DMS53 (cell line): ENCODE results near the gene ARID1B.
"Not testable (repeated sequence)": the region's sequence is repeated elsewhere in the genome, so short reads cannot be mapped to it uniquely, and the experiment has no call there.

Experiments used
- DNase-seq: peaks from one replicate; lab custom pipeline; 2025; lab: John Stamatoyannopoulos, UW

The ARID1B gene

DNA sequence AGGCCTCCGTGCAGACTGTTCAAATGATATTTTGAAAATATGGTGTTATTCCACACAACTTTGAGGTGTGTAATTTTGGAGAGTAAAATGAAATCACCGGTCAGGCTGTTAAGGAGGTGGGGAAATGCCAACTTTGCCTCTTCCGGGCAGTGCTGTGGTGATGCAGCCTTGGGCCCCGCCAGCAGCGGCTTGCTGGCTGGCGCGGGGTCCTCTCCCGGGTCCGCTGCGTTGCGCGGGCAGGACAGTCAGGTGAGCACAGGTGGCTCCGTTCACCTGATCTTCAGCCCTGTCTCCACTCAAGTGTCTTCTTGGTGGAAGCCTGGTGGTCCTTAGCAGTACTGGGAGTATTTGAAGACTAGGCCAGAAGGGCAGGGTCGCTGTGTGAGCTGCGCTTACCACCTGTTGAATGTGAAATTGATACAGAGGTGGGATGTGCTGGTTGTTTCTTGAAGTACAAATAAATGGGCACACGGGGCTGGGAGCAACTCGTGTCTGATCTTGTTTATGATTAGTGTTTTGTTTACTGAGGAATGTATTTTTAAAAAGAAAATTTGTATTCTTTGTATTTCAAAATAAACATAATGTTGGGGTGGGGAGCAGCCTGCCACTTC is 184.2 kb downstream of the ARID1B start:
- DNase-seq: no peak

DNA sequence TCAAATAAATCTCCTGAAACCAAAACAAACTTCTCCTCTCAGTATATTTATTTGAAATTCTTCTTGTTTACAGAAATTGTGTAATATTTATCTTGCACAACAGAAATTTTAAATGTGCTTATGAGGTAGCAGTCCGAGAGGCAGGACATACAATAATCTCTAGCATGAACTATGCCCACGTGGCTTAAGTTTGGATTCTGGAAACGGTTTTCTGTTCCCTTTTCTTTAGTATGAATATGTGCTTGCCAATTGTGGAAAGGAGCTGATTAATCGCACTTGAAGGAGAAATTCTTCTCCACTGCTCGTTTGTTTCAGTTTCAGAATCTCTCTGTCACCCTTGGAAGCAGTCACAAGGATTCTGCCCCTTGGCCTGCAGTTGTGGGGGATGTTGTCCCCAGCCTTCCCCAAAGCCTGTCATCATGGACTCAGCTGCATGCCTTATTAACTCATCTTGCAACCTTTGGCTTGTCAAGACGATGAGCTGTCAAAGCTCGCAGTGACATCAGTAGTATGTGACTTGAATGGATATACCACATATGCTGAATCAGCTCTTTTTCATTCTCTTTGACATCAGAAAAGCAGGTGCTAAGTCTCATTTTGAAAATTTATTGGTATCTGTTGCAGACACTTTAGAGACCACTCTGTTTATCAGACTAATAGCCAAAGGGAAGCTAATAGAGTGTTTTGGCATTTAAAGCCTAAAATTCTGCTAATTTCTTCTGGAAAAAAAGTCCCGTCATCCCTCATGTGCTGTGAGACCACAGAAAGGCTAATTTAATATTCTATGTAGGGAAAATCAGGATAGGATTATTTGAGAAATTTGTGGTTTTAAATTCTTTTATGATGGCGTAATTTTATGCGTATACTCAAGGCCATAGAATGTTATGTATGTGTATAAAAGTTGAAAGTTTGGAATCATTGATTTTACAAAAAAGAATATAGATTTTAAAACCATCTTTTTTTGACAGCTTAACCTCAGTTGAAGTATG is 186.8 kb downstream of the ARID1B start:
- peak; percentile 39 for DNase-seq

DNA sequence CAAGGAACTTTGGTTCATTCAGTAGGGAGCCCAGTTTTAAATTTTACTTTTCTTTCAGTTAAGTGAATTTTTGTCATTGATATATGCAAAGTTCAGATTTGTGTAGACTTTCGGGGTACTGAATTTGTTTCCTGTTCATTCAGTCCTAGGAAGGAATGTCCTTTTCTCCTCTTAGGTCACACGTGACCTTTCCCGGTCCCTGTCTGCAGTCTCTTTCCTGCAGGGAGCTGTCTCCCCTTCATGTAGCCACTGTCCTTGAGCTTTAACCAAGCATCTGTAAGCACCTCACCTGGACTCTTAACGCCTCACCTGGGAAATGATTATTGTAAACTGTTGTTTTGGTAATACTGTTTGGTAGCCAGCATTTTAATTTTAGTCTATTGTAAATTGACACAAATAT is 190.7 kb downstream of the ARID1B start:
- DNase-seq: no peak

DNA sequence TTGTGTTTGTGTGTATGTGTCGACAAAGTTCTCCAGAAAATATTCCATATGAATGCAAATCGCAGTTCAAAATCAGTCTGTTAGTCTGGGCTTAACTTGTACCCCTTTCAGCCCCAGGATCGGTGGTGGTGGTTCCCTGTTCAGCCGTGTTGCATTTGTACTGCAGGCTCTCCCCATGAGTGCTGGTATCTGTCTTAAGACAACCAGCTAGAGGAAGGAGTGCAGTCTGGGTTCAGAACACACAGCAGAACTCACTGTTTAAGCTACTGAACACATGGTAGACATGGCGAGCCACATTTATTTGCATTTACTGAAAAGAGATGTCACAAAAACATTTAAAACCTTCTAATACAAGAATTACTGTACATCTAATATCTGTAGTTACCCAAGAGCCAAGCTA is 192.1 kb downstream of the ARID1B start:
- DNase-seq: no peak

DNA sequence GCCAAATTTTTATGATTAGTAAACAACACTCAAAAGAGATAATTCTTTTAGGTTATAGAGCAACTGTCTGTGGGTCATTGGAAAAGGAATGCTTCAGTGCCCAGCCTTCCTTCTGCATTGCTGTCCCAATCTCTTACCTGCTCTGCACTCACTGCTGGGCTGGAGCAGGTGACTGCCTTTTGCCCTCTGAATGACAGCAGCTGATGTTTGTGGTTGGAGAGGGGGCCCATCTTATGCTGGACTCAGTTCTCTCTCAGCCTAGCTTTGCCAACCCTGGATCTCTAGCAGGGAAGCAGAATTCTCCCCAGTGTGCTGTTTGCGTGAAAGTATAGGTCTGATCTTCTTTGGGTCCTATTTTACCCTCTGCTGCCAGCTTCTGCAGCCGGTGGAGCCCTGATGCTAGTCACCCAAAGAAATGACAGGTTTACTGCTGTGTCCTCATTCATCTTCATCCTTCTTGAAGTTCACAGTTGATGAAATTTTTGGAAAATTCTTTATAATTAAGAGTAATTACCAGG is 193.5 kb downstream of the ARID1B start:
- no peak for DNase-seq

DNA sequence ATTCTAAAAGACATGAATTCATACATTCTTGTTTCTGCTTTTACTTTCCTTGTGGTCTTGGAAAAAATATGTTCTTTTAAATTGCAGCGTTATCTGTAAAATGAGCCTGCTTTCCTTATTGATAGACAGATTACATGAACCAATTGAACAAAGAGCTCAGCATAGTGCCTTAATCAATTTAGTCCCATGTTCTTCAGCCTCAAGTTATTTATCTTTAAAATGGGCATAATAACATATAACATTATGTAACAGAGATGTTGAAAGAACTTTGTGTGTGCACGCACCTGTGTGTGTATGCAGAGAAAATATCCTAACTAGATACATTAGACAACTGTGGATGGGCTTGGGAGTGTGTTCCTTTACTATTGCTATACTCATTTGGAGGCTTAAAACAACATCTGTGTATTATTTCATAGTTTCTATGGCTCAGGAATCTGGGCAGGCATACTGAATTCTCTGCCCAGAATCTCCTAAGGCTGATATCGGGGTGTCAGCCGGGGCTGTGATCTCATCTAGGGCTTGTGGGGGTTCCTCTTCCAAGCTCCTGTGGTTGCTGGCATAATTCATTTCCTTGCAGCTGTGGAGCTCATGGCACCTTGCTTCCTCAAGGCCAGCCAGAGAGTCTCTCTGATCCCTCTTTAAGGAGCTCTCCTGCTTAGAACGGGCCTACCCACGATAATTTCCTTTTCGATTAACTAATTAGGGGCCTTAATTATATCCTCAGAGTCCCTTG is 194.1 kb downstream of the ARID1B start:
- no peak for DNase-seq

DNA sequence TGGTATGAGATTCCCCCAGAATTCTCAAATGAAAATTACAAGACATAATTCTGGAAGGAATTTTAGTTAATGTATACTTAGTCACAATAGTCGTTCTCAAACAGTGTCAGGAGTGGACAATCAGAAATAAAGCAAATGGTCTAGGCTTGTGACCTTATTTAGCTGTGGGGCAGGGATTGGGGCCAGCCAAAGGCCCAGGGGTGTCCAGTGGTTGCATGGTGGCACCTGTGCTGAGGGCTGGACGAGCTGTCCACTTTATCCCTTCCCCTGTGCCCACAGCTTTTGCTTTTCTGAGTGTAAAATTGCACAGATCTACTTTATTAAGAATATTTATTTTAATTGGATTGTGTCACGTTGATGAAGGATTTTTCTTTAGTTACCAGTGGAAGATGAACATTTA is 195.0 kb downstream of the ARID1B start:
- DNase-seq: no peak

DNA sequence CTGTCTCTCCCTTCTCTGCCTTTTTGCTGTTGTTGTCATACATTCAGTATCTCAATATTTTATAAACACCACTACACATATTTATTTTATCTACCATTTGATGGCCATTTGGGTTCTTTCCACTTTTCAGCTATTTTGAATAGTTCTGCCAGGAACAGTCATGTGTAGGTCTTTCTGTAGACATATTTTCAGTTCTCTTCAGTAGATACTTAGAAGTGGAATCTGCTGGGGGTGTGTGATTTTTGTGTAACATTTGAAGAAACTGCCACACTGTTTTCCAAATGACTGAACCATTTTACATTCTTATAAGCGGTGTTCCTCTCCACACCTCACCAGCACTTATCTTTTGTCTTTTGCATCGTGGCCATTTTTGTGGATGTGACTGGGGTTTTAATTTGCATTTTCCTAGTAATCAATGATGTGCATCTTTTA is 197.7 kb downstream of the ARID1B start:
- DNase-seq: no peak

DNA sequence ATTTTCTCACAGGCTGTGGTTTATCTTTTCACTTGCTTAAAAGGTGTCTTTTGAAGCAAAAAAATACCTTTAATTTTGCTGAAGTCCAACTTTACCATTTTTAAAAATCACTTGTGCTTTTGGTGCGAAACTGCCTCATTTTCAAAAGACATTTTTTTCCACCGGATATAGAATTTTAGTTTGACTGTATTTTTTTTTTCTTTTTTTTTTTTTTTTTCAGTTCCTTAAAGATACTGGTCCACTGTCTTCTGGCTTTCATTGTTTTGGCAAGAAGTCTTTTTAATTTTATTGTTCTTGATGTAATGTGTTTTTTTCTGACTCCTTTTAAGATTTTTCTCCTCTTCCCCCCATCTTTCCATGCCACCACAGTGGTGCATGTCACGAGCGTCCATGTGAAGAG is 198.2 kb downstream of the ARID1B start:
- no peak for DNase-seq

DNA sequence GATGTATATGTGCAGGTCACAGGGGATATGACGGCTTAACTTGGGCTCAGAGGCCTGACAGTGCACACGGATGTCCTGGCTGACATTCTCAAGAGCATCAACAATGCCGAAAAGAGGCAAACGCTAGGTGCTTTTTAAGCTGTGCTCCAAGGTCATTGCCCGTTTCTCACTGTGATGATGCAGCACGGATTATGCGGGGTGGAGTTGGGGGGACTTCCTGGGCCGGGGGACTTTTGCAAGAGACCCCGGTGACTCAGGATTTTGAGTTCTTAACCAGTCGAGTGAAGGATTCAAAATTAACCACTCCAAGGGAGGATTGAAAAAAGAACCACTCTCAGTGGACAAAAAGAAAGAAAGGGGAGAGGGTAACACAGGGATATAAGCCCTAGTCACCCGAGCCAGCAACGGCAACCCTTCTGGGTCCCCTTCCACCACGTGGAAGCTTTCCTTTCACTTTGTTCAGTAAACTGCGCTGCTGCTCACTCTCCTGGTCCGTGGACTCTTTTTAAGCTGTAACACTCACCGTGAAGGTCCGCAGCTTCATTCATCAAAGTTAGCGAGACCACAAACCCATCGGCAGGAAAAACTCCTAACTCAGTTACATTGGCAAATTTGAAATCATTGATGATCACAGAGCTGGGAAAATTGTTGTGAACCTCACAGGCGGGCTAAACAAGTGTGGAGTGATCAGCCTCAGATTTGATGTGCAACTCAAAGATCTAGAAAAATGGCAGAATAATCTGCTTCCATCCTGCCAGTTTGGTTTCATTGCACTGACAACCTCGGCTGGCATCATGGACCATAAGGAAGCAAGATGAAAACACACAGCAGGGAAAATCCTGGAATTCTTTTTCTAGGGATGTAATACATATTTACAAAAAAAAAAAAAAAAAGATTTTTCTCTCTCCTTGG is 199.3 kb downstream of the ARID1B start:
- peak; percentile 70 for DNase-seq

DNA sequence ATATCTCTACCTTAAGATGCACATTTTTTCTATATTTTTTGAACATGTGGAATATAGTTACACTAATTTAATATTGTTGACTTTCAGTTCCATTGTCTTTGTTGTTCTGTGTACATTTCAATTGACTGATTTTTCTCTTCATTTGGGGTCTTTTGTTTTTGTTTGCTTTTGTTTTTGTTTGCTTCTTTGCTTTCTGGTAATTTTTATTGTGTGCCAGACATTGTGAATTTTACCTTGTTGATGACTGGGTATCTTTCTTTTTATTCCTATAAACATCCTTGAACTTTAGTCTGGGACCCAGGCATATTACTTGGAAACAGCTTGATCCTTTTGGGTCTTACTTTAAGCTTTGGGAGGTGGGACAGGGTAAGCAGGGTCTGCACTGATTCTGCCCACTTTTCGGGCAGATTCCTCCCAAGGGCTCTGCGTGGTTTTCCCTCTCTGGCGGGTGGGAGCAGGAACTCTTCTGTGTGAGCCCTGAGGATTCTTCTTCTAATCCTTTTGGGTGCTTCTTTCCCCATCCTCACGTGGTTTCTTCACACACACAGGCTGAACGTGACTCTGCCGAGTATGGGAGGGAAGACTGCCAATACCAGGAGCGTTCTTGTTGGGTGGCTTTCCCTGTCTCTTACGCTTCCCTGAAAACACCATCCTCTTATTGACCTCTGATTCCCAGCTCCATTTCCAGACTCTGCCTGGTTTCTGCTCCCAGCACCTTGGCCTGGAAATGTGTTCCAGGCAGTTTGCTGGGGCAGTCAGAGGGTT is 200.5 kb downstream of the ARID1B start:
- peak; percentile 54 for DNase-seq

DNA sequence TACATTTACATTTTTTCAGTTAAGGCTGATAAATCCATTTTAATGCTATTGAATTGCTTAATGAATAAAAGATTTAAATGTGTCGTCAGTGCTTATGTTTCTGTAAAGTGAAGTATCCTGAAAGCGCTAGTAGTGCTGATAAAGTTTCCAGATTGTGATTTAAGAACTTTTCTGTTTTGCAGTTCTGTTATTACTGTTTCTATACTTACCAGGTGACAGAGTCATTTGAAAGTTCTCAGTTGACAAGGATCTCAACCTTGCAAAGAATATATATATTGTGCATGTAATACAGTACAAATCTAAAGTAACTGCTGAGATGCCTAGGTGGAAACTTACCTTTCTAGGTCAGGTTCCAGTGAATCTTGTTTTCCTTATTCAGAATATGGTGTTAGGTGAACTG is 201.8 kb downstream of the ARID1B start:
- DNase-seq: no peak

DNA sequence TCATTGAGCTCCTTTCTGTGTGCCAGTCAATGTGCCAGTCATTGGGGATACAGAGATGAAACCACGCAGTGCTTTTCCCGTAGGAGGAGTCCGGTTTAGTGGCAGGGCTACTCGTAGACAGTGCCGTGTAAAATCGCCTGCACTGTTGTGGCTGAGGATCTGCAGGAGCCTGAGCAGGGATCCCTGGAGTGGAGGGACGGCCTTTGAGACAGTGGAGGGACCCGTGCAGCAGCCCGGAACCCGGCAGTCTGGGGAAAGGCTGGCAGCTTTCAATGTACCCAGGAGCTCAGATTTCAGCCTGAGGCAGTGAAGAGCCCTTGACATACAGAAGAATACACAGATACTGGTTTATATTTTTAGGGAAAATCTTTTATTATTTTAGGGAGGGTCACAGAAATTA is 203.3 kb downstream of the ARID1B start:
- DNase-seq: peak; percentile 89

DNA sequence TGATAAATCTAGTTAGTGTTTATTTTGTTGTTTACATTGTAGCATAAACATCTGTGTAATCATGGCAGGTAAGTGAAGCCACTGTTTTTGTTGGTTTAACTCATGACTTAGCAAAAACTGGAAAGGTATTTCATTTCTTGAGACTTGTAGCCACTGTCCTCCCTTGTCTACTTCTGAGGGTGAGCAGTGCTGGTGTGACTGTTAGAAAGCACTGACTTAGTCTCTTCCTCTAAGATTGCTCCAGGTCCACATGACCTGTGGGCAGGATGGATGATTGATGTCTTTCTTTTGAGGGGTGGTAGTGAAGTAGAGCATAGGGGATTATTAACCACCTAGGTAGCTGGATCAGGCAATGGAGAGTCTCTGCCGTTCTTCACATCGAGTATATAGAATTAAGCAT is 203.8 kb downstream of the ARID1B start:
- DNase-seq: peak; percentile 62

DNA sequence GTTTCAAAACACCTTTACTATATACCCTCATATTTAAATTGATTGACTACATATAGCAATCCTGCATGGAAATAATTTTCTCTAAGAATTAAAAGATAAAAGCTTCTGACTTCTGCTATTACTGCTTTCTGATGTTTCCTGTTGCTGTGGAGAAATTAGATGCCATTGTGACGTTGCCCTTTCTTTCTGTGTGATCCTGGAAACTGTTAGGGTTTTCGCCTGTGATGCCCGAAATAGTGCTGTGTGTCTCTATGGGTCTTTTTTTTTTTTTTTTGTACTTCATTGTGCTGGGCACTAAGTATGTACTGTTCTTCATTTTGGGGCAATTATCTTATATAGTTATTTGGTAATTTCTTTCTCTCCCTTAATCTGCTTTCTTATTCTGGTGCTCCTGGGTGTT is 205.0 kb downstream of the ARID1B start:
- DNase-seq: no peak

DNA sequence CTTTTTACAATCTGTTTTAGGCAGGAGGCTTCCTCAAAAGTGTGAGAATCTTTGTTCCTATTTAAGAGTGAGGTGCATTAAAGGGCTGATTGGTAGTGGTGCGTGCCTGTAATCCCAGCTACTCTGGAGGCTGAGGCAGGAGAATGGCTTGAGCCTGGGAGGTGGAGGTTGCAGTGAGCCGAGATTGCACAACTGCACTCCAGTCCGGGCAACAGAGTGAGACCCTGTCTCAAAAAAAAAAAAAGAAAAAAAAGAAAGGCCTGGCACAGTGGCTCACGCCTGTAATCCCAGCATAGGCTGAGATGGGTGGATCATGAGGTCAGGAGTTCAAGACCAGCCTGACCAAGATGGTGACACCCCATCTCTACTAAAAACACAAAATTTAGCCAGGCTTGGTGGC is 205.7 kb downstream of the ARID1B start:
- DNase-seq: not testable (repeated sequence)

DNA sequence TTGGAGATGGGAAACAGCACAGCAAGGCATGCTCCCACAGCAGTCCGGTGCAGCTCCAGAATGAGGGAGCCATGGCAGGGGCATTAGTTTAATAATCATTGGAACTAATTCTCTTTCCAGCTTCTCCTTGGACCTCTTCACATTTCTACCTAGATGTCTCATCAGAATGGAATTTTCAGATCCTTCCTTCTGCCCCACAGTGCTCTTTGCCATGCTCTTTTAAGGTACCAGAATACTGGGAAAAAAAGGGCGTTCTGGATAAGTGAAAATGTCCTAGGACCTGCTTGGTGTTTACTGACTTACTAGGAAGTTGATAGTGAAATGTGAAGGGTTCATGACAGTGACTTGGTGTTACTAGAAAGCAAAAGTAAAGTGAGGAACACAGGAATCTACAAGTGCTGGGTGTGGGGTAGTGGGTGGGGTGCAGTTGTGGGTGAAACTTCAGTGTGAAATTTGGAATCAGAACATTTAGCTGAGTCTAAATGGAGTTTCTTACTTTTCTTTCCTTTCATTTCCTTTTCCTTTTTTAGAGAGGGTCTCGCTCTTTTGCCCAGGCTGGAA is 207.1 kb downstream of the ARID1B start:
- DNase-seq: no peak

DNA sequence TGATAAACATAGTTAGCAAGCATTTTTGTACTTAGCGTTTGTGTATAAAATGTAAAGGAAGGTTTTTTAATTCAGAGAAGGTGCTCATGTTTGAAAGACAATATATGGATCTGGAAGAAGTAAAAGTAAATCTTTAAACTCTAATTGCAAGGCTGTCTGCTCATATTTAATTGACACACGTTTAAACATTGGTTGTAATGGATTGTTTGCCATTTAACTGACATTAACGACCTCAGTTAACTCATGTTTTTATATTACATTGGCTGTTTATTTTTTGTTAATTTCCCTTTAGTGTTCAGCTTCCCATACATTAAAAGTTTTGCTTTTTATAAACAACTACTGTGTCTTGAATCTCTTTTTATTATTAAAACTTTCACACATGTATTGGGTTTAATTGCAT is 208.1 kb downstream of the ARID1B start:
- no peak for DNase-seq

DNA sequence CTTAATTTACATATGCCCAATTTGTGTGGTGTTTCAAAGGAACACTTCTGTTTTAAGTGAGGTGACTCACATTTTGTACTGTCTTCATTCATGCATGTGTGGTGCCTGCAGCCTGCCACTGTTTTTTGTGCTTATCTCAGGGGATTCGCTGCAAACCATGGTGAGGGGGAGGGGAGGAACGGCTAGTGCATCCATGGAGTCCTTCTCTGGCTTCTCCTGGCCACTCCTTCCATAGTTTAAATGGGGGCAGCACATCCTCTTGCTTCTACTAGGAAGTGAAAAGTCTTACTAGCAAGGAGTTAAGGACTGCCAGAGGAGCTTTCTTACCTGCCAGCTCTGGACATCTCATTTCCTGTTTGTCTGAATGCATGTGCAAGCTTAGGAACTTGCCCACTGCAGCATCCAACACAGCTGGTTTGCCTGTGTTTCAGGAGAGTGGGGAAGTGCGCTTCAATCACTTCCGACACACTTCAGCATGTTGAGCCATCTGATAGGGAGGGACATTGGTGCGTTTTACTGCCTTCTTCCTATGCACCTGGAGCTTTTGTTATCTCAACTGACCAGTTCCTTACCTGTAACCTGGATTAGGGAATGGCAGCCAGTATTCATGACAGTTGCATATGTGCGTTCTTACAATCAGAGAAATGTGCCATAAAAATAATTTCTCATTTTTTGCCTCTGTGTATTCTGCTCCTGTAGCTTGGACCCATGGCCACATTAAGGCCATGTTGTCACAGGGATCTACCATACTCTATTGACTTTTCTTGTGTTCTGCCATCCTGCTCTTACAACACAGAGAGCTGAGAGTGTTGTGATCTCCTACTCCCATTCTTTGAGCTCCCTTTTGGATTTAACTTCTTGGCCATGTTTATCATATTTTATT is 211.3 kb downstream of the ARID1B start:
- peak; percentile 74 for DNase-seq
